K562 (cell line): ENCODE data around the gene SH3PXD2B. TPM values are rescaled to one million over a fixed set of nuclear protein-coding genes. Genes with fewer than 3 reads are reported as not detected.

ENCODE experiments used
- CHD7 ChIP-seq: fragments of 200-600 bp; sonication (generic); IDR thresholded peaks from one replicate; pipeline ENCODE4 v1.6.1; 2012; ENCODE audit warnings: mild to moderate bottlenecking, low read depth, low read length, inconsistent platforms
- GTF2E2 ChIP-seq: fragments of 200-800 bp; sonication (Bioruptor generic); IDR thresholded peaks from 2 replicates; pipeline ENCODE4 v1.6.1; 2016; ENCODE audit warnings: missing genetic modification characterization, missing compliant biosample characterization
- PTRF ChIP-seq: fragments of 450-650 bp; IDR thresholded peaks from 2 replicates; pipeline ENCODE4 v1.6.1; 2016; ENCODE audit warnings: mild to moderate bottlenecking, missing genetic modification characterization, missing compliant biosample characterization
- ZBTB17 ChIP-seq: fragments of 450-650 bp; formaldehyde crosslinking; IDR thresholded peaks from 2 replicates; pipeline ENCODE4 v1.4.0; 2020; ENCODE audit warnings: mild to moderate bottlenecking
- ZNF398 ChIP-seq: fragments of 250-450 bp; sonication (Bioruptor Pico); IDR thresholded peaks from 2 replicates; pipeline ENCODE4 v1.8.0; 2021; ENCODE audit warnings: moderate library complexity, mild to moderate bottlenecking, inconsistent platforms
- polyA plus RNA-seq, 8 experiments: library from polyadenylated mRNA; depleted of rRNA in 4 of 8; stranded (reverse) in 5 of 8; unstranded in 3 of 8; fragments of >200 nt; fragmentation: Nextera tagmentation in 2 of 8; fragmentation: Illumina TruSeq in 1 of 8; extraction: Ambion mirVana in 2 of 8; extraction: Trizol in 1 of 8; gene quantifications; 2 replicates each; pipeline versions ENCODE4 v1.2.1 to v1.2.3, GENCODE V29; 2011 to 2014; ENCODE audit warnings: inconsistent platforms in 1 of 8, missing spikeins in 1 of 8
- total RNA-seq, 7 experiments: library from RNA; depleted of rRNA in 6 of 7; stranded (reverse); fragments of >200 nt in 6 of 7; fragmentation: Illumina TruSeq in 2 of 7; extraction: Trizol in 2 of 7; gene quantifications; 2 replicates each; pipeline versions ENCODE4 v1.2.1 to v1.2.3, GENCODE V29; 2011 to 2021; ENCODE audit warnings: low replicate concordance in 1 of 7

The SH3PXD2B gene
- total and polyA plus RNA-seq, 9 of the 15 experiments (the other 6 are each of a cell fraction or from before 2014, with no cell fraction given): 0.04 to 0.66 (median 0.19) TPM

- no peak for TF ChIP-seq GTF2E2
- TF ChIP-seq ZNF398: no peak
- TF ChIP-seq ZBTB17 (CRISPR knock-in tag): no peak
- TF ChIP-seq CHD7: no peak
- no peak for TF ChIP-seq PTRF (tag)
Observed at GRCh38 chr5:172356527-172356926, 97.8 kb downstream of the SH3PXD2B start (continued).
